HG03558 (cell line): ENCODE results near the gene MORC2.

Experiments
- ATAC-seq: cut with Tn5 transposase; IDR thresholded peaks from one replicate; pipeline ENCODE4 v1.9.1; 2021; ENCODE audit warnings: moderate number of reproducible peaks; ENCODE audit not compliant: unreplicated experiment; ENCODE audit errors: extremely low read depth

The MORC2 gene

DNA sequence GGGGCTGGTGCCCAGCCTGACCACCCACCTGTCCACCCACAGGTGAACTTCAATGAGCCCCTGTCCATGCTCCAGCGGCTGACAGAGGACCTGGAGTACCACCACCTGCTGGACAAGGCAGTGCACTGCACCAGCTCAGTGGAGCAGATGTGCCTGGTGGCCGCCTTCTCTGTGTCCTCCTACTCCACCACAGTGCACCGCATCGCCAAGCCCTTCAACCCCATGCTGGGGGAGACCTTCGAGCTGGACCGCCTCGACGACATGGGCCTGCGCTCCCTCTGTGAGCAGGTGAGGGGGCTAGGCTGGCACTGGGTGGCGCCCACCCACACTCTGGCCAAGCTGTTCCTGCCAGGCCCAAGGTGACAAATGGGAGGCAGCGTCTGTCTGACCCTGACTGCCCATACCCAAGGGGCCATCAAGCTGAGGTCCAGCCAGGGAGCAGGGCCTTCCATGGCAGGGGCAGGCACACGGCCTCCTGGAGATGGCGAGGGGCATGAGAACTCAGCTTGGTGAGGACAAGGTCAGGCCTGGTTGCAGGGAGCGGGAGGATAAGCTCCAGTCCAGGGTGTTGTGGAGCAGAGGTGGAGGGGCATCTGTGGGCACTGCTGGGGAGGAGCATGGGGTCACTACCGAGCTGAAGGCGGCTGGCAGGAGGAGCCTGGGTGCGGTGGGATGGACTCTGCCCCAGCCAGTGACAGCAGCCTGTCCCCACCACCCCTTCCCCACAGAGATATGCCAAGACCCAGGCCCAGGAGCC is 77.7 kb downstream of the MORC2 start:
- no peak for ATAC-seq

DNA sequence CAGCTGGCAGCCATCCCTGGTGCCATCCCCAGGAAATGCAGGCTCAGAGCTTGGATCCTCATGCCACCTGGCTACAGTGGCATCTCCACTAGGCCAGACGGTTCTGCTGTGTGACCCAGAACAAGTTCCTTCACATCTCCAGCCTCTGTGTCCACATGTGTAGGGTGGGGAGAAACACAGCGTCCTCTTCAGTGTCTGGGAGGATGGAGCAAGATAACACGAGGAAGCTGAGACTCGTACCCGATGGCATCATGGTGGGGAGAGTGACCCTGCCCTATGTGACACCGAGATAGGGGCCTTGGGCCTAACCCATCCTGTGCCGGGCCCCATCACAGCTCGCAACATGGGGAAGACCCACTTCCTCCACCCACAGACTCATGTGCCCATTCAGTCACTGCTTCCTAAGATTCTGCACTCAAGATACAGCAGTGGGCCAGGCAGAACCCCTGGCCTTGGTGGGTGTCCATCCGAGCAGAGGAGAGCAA is 78.5 kb downstream of the MORC2 start:
- no peak for ATAC-seq

DNA sequence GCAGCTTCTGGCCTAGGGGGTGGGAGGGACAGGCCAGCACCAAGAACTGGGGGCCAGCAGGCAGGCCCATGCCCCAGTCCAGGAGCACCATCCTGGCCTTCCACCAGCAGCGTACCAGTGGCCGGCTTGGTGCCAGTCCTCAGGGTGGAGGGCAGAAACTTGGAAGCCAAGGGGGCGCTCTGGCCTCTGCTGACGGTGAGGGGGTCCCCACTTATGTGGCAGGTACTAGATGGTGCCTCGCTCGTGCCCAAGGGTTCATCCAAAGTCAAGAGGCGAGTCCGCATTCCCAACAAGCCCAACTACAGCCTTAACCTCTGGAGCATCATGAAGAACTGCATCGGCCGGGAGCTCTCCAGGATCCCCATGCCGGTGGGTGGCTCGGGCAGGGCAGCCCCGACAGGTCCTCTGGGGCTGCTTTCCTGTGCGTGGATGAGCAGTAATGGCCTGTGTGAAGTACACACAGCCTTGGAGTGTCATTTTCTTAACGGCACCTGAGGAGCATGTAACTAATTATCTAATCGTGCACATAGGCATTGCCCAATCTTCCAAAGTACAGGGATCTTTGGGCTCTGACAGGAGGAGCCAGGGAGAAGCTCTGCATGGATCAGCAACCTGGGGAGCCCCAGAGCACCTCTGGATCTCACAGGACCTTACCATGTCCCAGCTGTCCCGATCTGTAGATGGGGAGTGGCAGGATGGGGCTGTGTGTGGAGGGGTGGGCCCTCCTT is 79.1 kb downstream of the MORC2 start:
- no peak for ATAC-seq

DNA sequence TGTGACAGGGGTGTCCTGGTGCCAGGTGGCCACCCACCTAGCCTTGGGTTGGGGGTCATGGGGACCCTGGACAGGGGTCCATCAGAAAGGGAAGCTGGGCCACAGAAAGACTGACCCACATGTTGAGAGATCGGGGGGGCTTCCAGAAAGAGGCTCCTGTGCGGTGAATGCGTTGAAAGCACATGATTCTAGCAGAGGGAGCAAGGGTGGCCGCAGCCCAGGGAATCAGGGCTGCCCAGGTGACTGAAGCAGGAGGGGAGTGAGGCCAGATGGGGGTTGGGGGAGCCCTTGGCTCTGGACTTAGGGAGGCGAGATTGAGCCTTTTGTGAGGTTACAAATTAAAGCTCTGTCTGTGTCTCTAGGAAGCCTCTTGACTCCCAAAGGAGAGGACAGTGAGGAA is 80.7 kb downstream of the MORC2 start:
- no peak for ATAC-seq

DNA sequence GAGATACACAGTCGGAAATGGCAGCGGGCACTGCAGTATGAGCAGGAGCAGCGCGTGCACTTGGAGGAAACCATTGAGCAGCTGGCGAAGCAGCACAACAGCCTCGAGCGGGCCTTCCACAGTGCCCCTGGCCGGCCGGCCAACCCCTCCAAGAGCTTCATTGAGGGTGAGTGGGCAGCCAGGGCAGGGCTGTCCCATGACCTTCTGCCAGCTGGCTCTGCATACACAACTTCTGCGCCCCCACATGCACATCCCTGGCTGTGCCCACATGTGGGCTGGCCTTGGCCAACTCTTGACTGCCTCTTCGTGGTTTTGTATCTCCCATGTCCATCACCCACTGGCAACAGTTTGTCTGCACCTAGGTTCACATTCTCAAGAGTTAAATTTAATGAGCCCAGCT is 81.1 kb downstream of the MORC2 start:
- ATAC-seq = no peak

DNA sequence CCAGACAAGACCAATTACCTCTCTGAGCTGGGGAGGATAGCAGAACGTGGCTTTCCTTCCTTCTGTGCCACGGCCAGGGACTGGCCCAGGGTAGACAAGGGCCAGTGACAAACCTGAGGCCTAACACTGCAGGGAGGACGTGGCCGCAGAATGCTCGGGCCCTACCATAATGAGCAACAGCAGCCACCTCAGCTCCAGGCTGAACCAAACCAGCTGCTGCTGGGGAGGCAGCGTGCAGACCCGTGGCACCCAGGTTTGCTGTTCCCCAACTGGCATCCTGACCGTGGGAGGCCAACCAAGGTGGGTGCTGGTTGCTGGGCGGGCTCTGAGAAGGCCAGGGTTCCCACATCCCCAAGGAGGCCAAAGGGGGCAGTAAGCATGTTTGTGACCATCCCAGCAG is 83.0 kb downstream of the MORC2 start:
- no peak for ATAC-seq

DNA sequence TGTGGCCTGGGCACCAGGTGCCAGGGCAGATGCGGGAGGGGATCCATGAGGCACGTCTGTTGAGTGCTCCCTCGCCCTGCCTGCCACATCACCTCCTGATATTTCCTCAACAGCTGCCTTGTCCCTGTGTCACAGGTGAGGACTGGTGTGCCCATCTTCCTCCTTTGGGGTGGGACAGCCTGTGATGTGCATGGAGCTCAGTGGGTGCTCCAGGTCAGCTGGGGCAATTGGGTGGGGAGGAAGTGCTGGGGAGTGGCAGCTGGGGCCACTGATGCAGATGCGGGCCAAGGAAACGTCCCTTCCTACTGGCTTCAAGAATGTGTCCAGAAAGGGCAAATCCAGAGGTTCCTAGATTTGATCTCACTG is 83.6 kb downstream of the MORC2 start:
- ATAC-seq = no peak

DNA sequence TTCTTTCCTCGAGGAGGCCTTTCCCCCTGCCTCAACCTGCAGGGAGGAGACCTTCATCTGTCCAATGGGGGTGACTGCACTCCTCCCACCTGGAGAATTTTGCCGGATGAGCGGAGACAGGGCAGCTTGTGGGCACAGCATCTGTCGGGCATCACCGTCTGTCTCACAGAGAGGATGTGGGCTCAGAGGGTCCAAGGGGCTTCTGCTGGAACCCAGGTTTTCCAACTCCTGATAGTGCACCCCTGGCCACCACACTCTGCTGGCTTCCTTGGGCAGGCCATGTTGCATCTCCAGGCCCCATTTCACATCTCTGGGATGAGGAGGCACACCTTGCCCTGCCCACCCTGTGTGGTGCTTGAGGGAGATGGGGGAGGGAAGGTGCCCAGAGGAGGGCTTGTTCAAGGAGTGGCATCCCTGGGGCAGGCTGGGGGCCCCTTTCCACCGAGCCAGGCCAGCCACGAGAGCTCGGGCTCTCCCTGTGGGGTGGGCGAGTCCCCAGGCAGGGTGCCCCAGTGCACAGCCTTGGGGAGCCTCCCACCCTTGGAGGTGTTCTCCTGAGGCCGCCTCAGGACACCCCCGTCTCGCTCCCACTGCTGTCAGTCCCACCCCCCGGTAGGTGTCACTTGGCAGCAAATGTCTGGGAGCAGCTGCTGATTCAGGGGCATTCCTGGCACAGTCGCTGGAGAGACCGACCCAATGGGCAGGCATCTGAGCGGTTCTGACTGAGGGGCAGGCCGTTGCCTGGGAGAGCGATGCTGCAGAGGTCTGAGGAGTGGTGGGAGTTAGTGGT is 84.2 kb downstream of the MORC2 start:
- no peak for ATAC-seq

DNA sequence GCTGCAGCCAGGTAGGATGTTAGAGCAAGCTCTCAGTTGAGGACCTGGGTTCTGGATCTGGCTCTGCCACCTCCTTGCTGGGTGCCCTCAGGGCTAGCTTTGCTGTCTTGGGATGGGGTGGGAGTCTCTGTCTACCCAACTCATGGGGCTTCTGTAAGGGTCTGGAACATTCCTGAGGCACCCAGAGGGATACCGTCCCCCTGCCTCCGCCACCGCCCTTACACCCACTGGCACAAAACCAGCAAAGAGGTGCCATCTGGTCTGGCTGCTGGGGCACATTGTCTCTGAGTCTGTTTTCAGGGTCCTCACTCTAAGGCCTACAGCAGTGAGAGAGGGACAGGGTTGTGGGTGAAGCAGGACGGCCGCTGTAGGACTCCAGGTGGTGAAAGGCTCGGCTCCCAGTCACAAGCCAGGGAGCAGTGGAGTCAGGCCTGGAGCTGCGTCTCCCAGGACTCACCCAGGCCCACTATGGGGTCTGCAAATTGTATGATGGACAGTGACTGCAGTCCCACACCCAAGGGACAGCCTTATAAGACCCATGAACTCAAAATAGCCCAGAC is 84.9 kb downstream of the MORC2 start:
- no peak for ATAC-seq

DNA sequence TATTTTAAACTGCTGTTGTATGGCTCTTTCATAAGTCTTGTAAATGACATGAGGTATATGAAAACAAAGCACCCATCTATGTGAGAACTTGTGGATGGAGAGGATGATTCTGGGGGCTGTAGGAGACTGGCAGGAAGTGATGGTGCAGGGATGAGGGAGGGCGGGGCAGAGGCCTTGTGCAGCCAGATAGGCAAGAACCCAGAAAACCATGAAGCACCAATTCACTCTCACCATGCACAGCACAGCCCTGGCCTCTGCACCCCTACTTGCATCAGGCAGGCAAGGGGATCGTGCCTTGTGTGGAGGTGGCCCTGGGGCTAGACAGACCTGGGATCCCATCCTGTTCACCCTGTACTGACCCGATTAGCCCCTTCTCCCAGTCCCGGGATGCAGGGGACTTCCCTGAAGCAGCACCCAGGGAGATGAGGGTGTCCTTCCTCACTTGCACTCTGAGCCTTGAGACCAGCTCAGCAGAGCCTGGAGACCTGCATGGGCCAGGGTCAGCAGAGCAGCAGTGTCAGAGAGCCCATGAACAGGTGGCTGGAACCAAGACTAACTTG is 85.5 kb downstream of the MORC2 start:
- ATAC-seq = no peak

DNA sequence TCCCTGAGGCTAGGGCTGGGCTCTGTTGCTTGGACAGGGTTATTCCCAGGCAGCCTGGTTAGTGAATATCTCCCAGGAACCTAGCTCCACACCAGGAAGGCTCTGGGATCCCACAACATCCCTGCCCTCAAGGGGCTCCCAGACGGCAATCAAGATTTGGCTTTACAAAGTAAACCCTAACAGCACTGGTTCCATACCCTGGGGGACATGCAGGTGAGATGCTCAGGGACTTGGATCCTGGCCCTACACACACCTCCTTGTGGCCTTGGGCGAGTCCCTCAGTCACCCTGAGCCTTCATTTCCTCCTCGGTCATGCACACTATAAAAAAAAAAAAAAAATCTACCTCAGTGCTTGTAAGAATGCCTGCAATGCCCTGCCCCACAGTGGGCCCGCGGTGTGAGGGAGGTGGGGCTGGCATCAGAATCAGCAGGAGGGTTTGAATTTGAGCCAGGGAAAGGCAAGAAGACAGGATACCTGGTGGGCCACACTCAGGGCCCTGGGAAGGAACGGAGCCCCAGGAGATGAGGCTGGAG is 86.3 kb downstream of the MORC2 start:
- no peak for ATAC-seq

DNA sequence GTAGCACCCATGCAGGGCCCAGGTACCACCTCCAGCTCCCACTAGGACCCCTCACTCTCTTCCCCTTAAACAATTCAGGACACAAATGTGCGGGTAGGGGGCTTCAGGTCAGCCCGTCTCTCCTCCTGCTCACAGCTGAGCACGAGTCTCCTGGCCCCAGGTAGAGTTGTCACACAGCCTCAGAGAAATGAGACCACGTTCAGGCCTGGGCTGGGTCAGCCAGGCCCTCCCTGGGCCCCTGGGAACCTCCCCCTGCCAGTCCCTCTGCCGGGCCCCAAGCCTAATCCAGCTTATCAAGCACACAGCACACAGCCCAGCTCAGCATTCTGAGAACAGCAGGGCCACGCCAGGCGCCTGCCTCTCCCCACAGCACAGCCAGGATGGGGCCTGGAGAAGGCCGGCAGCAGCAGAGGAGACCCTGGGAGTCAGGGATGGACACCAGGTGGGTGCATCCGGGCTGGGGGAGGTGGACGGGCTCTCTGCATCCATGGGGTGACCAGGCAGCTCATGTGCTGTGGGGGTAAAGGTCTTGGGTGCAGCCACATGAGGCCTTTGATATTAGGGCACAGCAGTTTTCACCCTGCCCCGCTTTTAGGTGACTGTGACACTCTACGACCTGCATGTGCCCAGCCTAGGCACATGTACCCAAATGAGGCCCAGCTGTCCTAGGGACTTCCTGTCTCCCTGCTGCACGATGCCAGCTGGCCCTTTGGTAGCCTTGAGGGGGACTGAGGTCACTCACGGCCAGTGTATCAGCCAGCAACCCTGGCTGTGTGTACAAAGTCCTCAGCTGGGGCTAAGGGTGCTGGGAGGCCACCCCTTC is 87.0 kb downstream of the MORC2 start:
- ATAC-seq = no peak

DNA sequence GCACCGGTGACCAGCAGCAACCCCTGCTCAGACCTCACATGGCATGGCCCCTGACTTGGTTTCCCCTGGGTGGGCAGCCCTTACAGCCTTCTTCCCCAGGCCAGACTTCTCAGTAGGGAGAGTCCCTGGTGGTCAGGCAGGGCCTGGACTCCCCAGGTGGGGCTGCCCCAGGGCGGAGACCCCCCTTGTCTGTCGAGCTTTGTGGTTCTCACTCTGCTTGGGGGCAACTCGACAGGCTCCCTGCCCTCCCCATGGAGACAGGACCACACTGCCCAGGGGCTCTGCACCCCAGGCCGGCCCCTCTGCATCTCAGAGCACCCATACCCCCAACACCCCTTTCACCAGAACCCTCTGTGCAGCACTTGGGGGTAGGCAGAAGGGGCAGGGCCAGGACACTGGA is 87.7 kb downstream of the MORC2 start:
- no peak for ATAC-seq

DNA sequence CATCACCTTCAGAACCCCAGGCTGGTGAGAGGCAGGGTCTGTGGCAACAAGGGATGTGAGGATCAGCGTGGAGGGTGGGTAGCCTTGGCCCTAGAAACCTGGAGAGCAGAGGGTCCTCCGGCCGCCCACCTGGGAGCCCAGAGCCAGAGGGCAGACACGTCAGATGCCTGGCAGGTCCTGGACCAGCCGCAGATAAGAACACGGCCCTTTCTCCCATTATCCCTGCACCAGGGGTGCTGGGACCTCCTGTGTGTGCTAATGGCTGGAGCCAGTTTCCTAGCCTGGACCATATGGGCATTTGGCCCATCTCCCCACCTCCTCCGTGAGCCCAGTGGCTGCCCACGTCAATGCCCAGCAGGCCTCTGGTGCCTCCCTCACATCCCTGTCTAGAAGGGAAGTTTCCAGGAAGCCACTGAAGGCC is 88.4 kb downstream of the MORC2 start:
- no peak for ATAC-seq

DNA sequence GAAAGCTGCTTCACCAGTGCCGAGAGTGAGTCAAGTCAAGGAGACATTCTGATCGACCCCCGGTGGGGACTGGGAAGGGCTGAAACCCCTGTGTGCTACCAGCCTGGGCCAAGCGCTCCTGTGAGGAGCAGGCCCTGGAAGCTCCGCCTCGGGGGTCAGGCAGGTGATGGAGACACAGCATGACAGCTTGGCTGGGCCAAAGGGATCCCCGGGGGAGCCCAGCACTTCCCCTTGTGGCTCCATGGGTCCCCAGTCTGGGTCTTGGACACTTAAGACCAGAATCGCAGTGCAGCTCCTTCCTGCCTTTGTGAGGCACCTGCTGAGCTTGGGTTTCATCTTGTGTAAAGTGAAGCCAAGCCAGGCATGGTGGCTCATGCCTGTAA is 89.2 kb downstream of the MORC2 start:
- ATAC-seq = no peak

DNA sequence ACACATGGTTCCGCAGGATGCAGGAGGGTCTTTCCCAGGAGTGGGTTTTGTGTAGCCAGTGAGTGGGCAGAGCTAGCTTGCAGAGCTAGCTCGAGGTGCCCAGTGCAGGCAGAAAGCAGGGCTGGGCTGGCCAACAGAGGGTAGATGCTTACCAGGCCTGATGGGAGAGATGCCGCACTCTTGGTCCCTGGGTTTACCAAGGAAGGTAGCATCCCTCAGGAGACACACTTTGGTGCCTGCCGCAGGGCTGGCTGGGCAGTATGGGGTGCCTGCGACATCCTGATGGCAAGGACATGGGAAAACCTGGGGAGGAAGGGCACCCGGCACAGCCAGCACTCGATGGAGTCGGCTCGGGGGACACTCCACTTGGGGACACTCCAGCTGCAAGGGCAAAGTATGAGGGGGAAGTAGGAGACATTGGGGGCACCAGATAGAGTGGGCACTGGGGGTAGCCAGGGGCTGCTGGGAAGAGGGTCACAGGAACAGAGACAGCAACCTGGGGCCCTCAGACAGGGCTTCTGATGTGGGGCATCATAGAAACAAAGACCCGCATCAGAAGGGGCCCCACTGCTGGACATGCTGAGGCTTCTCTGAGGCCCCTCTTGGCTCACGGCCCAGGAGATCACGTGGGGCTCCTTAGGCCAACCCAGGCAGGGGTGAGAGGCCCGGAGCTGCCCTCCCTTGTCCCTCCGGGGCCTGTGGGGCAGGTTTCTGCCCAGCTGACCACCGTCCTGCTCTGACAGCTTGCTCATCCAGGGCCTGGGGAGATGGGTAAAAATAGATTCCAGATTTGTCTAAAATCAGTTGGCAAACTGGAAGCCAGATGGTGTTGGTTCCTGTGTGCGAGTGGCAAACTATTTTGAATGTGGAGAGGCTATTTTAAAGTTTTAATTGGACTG is 89.8 kb downstream of the MORC2 start:
- no peak for ATAC-seq

DNA sequence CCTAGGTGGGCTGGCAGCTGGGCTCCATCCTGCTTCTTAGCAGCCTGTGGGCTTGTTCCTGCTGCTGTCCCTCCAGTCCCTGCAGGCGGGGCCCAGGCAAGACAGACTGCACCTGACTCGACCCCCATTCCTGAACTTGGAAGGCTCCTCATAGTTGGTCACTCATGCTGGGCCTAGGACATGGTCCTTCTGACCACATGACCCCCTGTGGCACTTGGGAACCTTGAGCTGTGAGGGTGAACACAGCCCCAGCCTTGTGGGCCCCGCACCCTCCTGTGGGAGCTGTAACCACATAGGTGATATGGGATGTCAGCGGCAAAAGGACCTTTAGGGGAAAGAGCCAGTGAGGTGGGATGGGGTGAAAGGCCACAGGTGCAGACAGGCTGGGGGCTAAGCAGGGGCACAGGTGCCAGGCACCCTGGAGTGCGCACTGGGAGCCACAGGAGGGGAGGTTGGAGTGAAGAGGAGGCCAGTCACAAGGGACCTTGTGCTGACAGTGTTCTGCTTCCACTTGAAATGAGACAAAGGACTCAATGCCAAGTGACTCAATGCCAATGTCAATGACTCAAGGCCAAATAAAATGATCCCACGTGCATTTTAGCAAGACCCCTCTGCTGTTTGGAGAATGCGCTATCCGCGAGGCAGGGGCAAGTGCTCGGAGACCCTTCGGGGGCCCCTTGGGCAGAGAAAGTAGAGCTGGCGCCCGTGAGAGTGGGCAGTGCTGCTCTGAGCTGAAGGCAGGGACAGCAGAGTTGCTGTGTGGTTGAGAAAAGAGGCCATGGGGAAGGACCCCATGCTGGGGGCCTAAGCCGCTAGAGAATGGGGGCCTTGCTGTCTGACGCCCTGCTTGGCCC is 90.7 kb downstream of the MORC2 start:
- ATAC-seq = no peak
